Activated CD8-positive, alpha-beta memory T cell treated with anti-CD3 and anti-CD28 coated beads for 36 hours (primary cell): ENCODE data around the gene GRN. TPM values are rescaled to one million over a fixed set of nuclear protein-coding genes. Genes with fewer than 3 reads are reported as not detected.

Experiments used
- total RNA-seq, 2 experiments: library from RNA; stranded (reverse); gene quantifications; one replicate each; pipeline ENCODE4 v1.2.3, GENCODE V29; 2021

GRN gene
- total RNA-seq, 2 experiments from 2014 or later, result 42.6 to 46.7 TPM

Other genes starting within 250 kb of the GRN start
- 10 to 100 TPM; 18.9 to 20.7 TPM for gene HDAC5, start 221.7 kb upstream of the GRN start, total RNA-seq
- 10 to 100 TPM; 16.7 to 17.5 TPM for gene HROB, start 203.4 kb upstream of the GRN start, total RNA-seq
- gene ASB16, start 174.6 kb upstream of the GRN start, total RNA-seq, result under 1 TPM; 0.15 to 0.23 TPM
- gene TMUB2, start 158.3 kb upstream of the GRN start, total RNA-seq, result 10 to 100 TPM; 17.6 to 17.8 TPM
- gene ATXN7L3, start 145.4 kb upstream of the GRN start, total RNA-seq, result 100 to 1,000 TPM; 102 to 104 TPM
- gene UBTF, start 125.6 kb upstream of the GRN start, total RNA-seq, result 100 to 1,000 TPM; 170 to 175 TPM
- gene SLC4A1, start 77.2 kb upstream of the GRN start, total RNA-seq, result not detected
- gene RUNDC3A, start 36.7 kb upstream of the GRN start, total RNA-seq, result under 1 TPM in 1 of 2 experiments, not detected in 1; 0.34 TPM
- gene SLC25A39, start 20.5 kb upstream of the GRN start, total RNA-seq, result 100 to 1,000 TPM; 171 to 176 TPM
- under 1 TPM; 0.19 to 0.36 TPM for gene FAM171A2, start 18.6 kb downstream of the GRN start, total RNA-seq
- gene ITGA2B, start 44.3 kb downstream of the GRN start, total RNA-seq, result under 1 TPM; 0.23 to 0.31 TPM
- 10 to 100 TPM; 37.3 to 38.8 TPM for gene GPATCH8, start 158.1 kb downstream of the GRN start, total RNA-seq
- under 1 TPM in 1 of 2 experiments, not detected in 1; 0.15 TPM for gene FZD2, start 212.2 kb downstream of the GRN start, total RNA-seq